Measurements from ENCODE around the gene ANAPC16. TPM values are rescaled to one million over a fixed set of nuclear protein-coding genes. Genes with fewer than 3 reads are reported as not detected.
"Not testable (repeated sequence)": the region's sequence is repeated elsewhere in the genome, so short reads cannot be mapped to it uniquely, and the experiment has no call there.

Gene ANAPC16
- total RNA-seq, 3 donors from 2014 or later, result 72.1 to 126 (median 83.5) TPM

DNA sequence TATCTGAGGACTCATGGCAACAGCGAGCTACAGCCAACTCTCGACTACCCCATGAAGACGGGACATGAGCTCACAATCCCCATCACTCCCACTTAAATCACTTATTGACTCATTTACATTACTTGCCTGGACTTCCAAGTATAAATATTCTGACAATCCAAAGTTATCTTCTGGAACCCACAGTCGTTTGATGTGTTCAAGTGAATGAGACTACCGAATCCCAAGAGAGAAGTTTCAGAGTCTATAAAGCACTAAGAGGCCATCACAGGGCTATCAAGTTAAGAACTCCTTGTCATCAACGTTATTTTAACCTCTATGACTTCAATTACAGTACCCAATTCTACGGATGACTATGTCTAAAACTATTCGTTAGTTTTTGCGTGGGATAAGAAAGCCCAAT, 11.5 kb upstream of the ANAPC16 start:
- TF ChIP-seq, protein P1, sequence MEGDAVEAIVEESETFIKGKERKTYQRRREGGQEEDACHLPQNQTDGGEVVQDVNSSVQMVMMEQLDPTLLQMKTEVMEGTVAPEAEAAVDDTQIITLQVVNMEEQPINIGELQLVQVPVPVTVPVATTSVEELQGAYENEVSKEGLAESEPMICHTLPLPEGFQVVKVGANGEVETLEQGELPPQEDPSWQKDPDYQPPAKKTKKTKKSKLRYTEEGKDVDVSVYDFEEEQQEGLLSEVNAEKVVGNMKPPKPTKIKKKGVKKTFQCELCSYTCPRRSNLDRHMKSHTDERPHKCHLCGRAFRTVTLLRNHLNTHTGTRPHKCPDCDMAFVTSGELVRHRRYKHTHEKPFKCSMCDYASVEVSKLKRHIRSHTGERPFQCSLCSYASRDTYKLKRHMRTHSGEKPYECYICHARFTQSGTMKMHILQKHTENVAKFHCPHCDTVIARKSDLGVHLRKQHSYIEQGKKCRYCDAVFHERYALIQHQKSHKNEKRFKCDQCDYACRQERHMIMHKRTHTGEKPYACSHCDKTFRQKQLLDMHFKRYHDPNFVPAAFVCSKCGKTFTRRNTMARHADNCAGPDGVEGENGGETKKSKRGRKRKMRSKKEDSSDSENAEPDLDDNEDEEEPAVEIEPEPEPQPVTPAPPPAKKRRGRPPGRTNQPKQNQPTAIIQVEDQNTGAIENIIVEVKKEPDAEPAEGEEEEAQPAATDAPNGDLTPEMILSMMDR (IDR thresholded peaks at IDR 0.05), result no peak
- Histone ChIP-seq H3K4me1 (ENCODE audit: low read depth) (no peaks in the 10 kb centered on the region), H3K36me3 (ENCODE audit: low read depth) (no peaks in the 10 kb centered on the region), H3K4me3 (no peak overlapping the region), H3K9me3 (no peaks in the 10 kb centered on the region)
- ATAC-seq (no peak), DNase-seq (no peak)
- intact Hi-C loops (cut with DNase I, micrococcal nuclease), result no loop called here

DNA sequence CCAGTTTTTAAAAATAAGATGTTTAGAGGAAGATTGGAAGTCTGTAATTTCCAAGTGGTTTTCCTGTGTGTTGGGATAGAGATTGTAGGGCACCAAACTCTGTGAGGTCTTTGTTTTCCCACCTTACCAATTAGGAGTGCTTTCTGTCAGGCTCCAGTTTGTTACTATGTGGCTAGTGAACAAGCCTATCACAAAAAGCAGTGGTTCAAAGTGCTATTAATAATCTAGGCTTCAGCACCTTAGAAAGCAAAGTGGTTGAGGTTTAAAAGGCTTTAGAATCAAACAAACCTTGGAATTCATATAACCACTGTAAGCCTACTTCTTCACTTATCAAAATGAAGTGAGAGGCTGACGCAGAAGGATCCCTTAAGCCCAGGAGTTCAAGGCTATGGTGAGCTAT, 11.1 kb upstream of the ANAPC16 start:
- Histone ChIP-seq H3K36me3 (ENCODE audit: low read depth) (no peaks in the 10 kb centered on the region), H3K4me3 (no peak overlapping the region), H3K4me1 (ENCODE audit: low read depth) (no peaks in the 10 kb centered on the region), H3K9me3 (no peaks in the 10 kb centered on the region)
- DNase-seq, result no peak
- intact Hi-C loops (cut with DNase I, micrococcal nuclease), result no loop called here
- no peak for ATAC-seq
- TF ChIP-seq, protein P1 (IDR thresholded peaks at IDR 0.05), result no peak

GRCh38 chr10:72206511-72207229, 9.1 kb upstream of the ANAPC16 start:
- TF ChIP-seq, protein P1 (IDR thresholded peaks at IDR 0.05), result no peak
- H3K4me3 ChIP-seq, result no peak overlapping the region
- no peaks in the 10 kb centered on the region for H3K9me3 ChIP-seq
- ATAC-seq (no peak), DNase-seq (no peak)
- H3K36me3 ChIP-seq (ENCODE audit: low read depth), result no peaks in the 10 kb centered on the region
- no peaks in the 10 kb centered on the region for H3K4me1 ChIP-seq (ENCODE audit: low read depth)
- intact Hi-C loops (cut with DNase I, micrococcal nuclease), result no loop called here

DNA sequence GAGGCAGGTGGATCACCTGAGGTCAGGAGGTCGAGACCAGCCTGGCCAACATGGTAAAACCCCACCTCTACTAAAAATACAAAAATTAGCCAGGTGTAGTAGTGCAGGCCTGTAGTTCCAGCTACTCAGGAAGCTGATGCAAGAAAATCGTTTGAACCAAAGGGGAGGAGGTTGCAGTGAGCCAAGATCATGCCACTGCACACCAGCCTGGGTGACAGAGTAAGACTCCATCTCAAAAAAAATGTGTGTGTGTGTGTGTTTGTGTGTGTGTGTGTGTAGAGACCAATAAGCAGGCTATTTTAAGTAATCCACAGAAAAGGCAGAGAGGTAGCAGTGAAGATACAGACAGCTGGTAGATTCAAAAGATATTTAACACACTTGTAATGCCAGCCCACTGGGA, 7.3 kb upstream of the ANAPC16 start:
- ATAC-seq; intact Hi-C loops (cut with DNase I, micrococcal nuclease); H3K36me3 ChIP-seq (ENCODE audit: low read depth); H3K4me1 ChIP-seq (ENCODE audit: low read depth); H3K4me3 ChIP-seq; H3K9me3 ChIP-seq; DNase-seq: not testable (repeated sequence)

- ATAC-seq; H3K4me1 ChIP-seq (ENCODE audit: low read depth); DNase-seq; H3K36me3 ChIP-seq (ENCODE audit: low read depth); H3K9me3 ChIP-seq; H3K4me3 ChIP-seq: not testable (repeated sequence)
- intact Hi-C loops (cut with DNase I, micrococcal nuclease), result loop anchor here in 1 of 2 donors (10.0 kb wide), 1 partner anchor 123 kb away; no protein-coding TSS in a partner anchor
Observed at GRCh38 chr10:72211381-72211780, 4.4 kb upstream of the ANAPC16 start.

GRCh38 chr10:72211832-72212231, 4.0 kb upstream of the ANAPC16 start:
- intact Hi-C loops (cut with DNase I, micrococcal nuclease), result loop anchor here in 1 of 2 donors (10.0 kb wide), 1 partner anchor 123 kb away; no protein-coding TSS in a partner anchor
- not testable (repeated sequence) for ATAC-seq; H3K36me3 ChIP-seq (ENCODE audit: low read depth); H3K4me3 ChIP-seq; H3K9me3 ChIP-seq; DNase-seq
- H3K4me1 ChIP-seq (ENCODE audit: low read depth), result peaks cover 11% of the 10 kb centered on the region

- H3K4me3 ChIP-seq, result no peak overlapping the region
- intact Hi-C loops (cut with DNase I, micrococcal nuclease), result loop anchor here in 1 of 2 donors (10.0 kb wide), 1 partner anchor 116 kb away; no protein-coding TSS in a partner anchor
- peaks cover 32% of the 10 kb centered on the region for H3K4me1 ChIP-seq (ENCODE audit: low read depth)
- DNase-seq (no peak), ATAC-seq (no peak)
- peaks cover 4% of the 10 kb centered on the region for H3K36me3 ChIP-seq (ENCODE audit: low read depth)
- no peaks in the 10 kb centered on the region for H3K9me3 ChIP-seq
- TF ChIP-seq, protein P1 (IDR thresholded peaks at IDR 0.05), result no peak
Observed at GRCh38 chr10:72218325-72218724, 2.5 kb downstream of the ANAPC16 start.
